ENCODE results near the gene CLEC18C. TPM values are rescaled to one million over a fixed set of nuclear protein-coding genes. Genes with fewer than 3 reads are reported as not detected.
"Not testable (repeated sequence)": the region's sequence is repeated elsewhere in the genome, so short reads cannot be mapped to it uniquely, and the experiment has no call there.

Gene CLEC18C
- total RNA-seq, 1 donor = 0.36 TPM

- Histone ChIP-seq H2AFZ (ENCODE audit: low read length) (no peak overlapping the region), H3K27ac (ENCODE audit: low read depth, low read length) (no peak overlapping the region), H3K9me3 (ENCODE audit: low read depth, low read length) (no peaks in the 10 kb centered on the region), H3K4me1 (ENCODE audit: insufficient read depth, low read length) (peaks cover 8% of the 10 kb centered on the region), H3K27me3 (ENCODE audit: insufficient read depth, low read length) (no peaks in the 10 kb centered on the region), H3K36me3 (ENCODE audit: insufficient read depth, low read length) (peaks cover 17% of the 10 kb centered on the region), H3K4me2 (ENCODE audit: insufficient read depth, low read length) (no peak overlapping the region), H4K20me1 (ENCODE audit: insufficient read depth, low read length) (no peaks in the 10 kb centered on the region), H3K79me2 (ENCODE audit: insufficient read depth, low read length) (no peaks in the 10 kb centered on the region), H3K4me3 (ENCODE audit: insufficient read depth, low read length) (no peak overlapping the region)
- TF ChIP-seq, protein P1, sequence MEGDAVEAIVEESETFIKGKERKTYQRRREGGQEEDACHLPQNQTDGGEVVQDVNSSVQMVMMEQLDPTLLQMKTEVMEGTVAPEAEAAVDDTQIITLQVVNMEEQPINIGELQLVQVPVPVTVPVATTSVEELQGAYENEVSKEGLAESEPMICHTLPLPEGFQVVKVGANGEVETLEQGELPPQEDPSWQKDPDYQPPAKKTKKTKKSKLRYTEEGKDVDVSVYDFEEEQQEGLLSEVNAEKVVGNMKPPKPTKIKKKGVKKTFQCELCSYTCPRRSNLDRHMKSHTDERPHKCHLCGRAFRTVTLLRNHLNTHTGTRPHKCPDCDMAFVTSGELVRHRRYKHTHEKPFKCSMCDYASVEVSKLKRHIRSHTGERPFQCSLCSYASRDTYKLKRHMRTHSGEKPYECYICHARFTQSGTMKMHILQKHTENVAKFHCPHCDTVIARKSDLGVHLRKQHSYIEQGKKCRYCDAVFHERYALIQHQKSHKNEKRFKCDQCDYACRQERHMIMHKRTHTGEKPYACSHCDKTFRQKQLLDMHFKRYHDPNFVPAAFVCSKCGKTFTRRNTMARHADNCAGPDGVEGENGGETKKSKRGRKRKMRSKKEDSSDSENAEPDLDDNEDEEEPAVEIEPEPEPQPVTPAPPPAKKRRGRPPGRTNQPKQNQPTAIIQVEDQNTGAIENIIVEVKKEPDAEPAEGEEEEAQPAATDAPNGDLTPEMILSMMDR (IDR thresholded peaks at IDR 0.05; ENCODE audit: extremely low read depth, low read depth, low read length) = no peak
- DNase-seq (ENCODE audit: insufficient read length, low spot score, missing footprints) = no peak
These were observed 10.0 kb upstream of the CLEC18C start for GRCh38 chr16:70163596-70163995.

DNA sequence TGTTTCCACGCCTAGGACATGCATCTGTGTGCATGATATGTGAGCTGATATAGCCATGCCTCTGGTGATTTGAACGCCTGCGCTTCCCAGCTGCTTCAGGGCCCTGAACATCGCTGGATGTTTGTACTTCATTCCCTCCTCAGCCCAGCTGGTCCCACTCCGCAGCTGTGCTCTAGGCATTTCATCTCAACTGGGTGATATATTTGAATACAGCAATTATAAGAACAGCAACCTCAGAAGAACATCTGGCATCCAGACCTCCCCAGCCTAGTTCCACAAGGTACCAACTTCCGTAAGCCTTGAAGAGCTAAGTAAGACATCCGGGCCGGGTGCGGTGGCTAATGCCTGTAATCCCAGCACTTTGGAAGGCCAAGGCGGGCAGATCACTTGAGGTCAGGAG, 6.9 kb upstream of the CLEC18C start:
- H2AFZ ChIP-seq (ENCODE audit: low read length); H3K9me3 ChIP-seq (ENCODE audit: low read depth, low read length); H4K20me1 ChIP-seq (ENCODE audit: insufficient read depth, low read length); H3K4me1 ChIP-seq (ENCODE audit: insufficient read depth, low read length); H3K79me2 ChIP-seq (ENCODE audit: insufficient read depth, low read length); H3K27ac ChIP-seq (ENCODE audit: low read depth, low read length); H3K4me2 ChIP-seq (ENCODE audit: insufficient read depth, low read length); DNase-seq (ENCODE audit: insufficient read length, low spot score, missing footprints); H3K27me3 ChIP-seq (ENCODE audit: insufficient read depth, low read length); H3K4me3 ChIP-seq (ENCODE audit: insufficient read depth, low read length); H3K36me3 ChIP-seq (ENCODE audit: insufficient read depth, low read length): not testable (repeated sequence)

- H3K36me3 ChIP-seq (ENCODE audit: insufficient read depth, low read length); DNase-seq (ENCODE audit: insufficient read length, low spot score, missing footprints); H3K27me3 ChIP-seq (ENCODE audit: insufficient read depth, low read length); H3K4me3 ChIP-seq (ENCODE audit: insufficient read depth, low read length); H2AFZ ChIP-seq (ENCODE audit: low read length); H3K9me3 ChIP-seq (ENCODE audit: low read depth, low read length); H3K79me2 ChIP-seq (ENCODE audit: insufficient read depth, low read length); H3K4me2 ChIP-seq (ENCODE audit: insufficient read depth, low read length); H3K4me1 ChIP-seq (ENCODE audit: insufficient read depth, low read length); H3K27ac ChIP-seq (ENCODE audit: low read depth, low read length); H4K20me1 ChIP-seq (ENCODE audit: insufficient read depth, low read length): not testable (repeated sequence)
These were observed 329 bp downstream of the CLEC18C start for GRCh38 chr16:70173916-70174315.

- H3K9me3 ChIP-seq (ENCODE audit: low read depth, low read length); H3K79me2 ChIP-seq (ENCODE audit: insufficient read depth, low read length); H2AFZ ChIP-seq (ENCODE audit: low read length); H4K20me1 ChIP-seq (ENCODE audit: insufficient read depth, low read length); H3K4me1 ChIP-seq (ENCODE audit: insufficient read depth, low read length); DNase-seq (ENCODE audit: insufficient read length, low spot score, missing footprints); H3K4me2 ChIP-seq (ENCODE audit: insufficient read depth, low read length); H3K27ac ChIP-seq (ENCODE audit: low read depth, low read length); H3K27me3 ChIP-seq (ENCODE audit: insufficient read depth, low read length); H3K4me3 ChIP-seq (ENCODE audit: insufficient read depth, low read length); H3K36me3 ChIP-seq (ENCODE audit: insufficient read depth, low read length): not testable (repeated sequence)
These were observed 873 bp downstream of the CLEC18C start for GRCh38 chr16:70174387-70174932.

- H2AFZ ChIP-seq (ENCODE audit: low read length); H4K20me1 ChIP-seq (ENCODE audit: insufficient read depth, low read length); H3K36me3 ChIP-seq (ENCODE audit: insufficient read depth, low read length); H3K79me2 ChIP-seq (ENCODE audit: insufficient read depth, low read length); H3K27me3 ChIP-seq (ENCODE audit: insufficient read depth, low read length); DNase-seq (ENCODE audit: insufficient read length, low spot score, missing footprints); H3K27ac ChIP-seq (ENCODE audit: low read depth, low read length); H3K9me3 ChIP-seq (ENCODE audit: low read depth, low read length); H3K4me1 ChIP-seq (ENCODE audit: insufficient read depth, low read length): not testable (repeated sequence)
- Histone ChIP-seq H3K4me3 (ENCODE audit: insufficient read depth, low read length) (peak overlapping the region; percentile 57), H3K4me2 (ENCODE audit: insufficient read depth, low read length) (peak overlapping the region; percentile 18)
These were observed 14.4 kb downstream of the CLEC18C start for GRCh38 chr16:70187858-70188607.

- not testable (repeated sequence) for H3K27ac ChIP-seq (ENCODE audit: low read depth, low read length); H2AFZ ChIP-seq (ENCODE audit: low read length); H3K79me2 ChIP-seq (ENCODE audit: insufficient read depth, low read length); H3K27me3 ChIP-seq (ENCODE audit: insufficient read depth, low read length); H3K4me1 ChIP-seq (ENCODE audit: insufficient read depth, low read length); H4K20me1 ChIP-seq (ENCODE audit: insufficient read depth, low read length); DNase-seq (ENCODE audit: insufficient read length, low spot score, missing footprints); H3K9me3 ChIP-seq (ENCODE audit: low read depth, low read length); H3K36me3 ChIP-seq (ENCODE audit: insufficient read depth, low read length); H3K4me2 ChIP-seq (ENCODE audit: insufficient read depth, low read length)
- peak overlapping the region; percentile 57 for H3K4me3 ChIP-seq (ENCODE audit: insufficient read depth, low read length)
These were observed 15.0 kb downstream of the CLEC18C start for GRCh38 chr16:70188608-70188915.

DNA sequence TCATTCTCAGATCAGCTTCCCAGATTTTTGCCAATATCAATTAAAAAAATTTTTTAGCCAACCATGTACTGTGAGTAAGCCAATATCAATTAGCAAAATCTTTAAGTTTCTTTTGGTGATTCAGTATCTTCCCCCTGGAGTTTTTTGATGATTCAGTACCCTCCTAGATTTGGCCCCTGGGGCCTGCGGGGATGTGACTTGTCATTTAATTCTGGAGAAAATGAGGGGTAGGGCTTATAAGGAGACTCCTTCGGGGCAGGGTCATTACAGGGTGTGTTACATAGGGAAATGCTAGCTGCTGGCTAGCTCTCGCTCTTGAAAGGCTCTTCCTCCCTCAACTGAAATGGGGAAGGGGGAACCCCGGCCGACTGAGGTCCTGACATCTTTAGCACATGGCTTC, 17.0 kb downstream of the CLEC18C start:
- not testable (repeated sequence) for H3K27me3 ChIP-seq (ENCODE audit: insufficient read depth, low read length); H3K4me3 ChIP-seq (ENCODE audit: insufficient read depth, low read length); H3K36me3 ChIP-seq (ENCODE audit: insufficient read depth, low read length); H3K79me2 ChIP-seq (ENCODE audit: insufficient read depth, low read length); H3K4me2 ChIP-seq (ENCODE audit: insufficient read depth, low read length); H3K9me3 ChIP-seq (ENCODE audit: low read depth, low read length); H3K4me1 ChIP-seq (ENCODE audit: insufficient read depth, low read length); H3K27ac ChIP-seq (ENCODE audit: low read depth, low read length); H4K20me1 ChIP-seq (ENCODE audit: insufficient read depth, low read length); H2AFZ ChIP-seq (ENCODE audit: low read length); DNase-seq (ENCODE audit: insufficient read length, low spot score, missing footprints)

- not testable (repeated sequence) for H3K9me3 ChIP-seq (ENCODE audit: low read depth, low read length); H2AFZ ChIP-seq (ENCODE audit: low read length); H3K79me2 ChIP-seq (ENCODE audit: insufficient read depth, low read length); H3K27ac ChIP-seq (ENCODE audit: low read depth, low read length); H3K4me2 ChIP-seq (ENCODE audit: insufficient read depth, low read length); H3K4me1 ChIP-seq (ENCODE audit: insufficient read depth, low read length); H4K20me1 ChIP-seq (ENCODE audit: insufficient read depth, low read length); H3K27me3 ChIP-seq (ENCODE audit: insufficient read depth, low read length); H3K4me3 ChIP-seq (ENCODE audit: insufficient read depth, low read length); H3K36me3 ChIP-seq (ENCODE audit: insufficient read depth, low read length); DNase-seq (ENCODE audit: insufficient read length, low spot score, missing footprints)
These were observed 23.2 kb downstream of the CLEC18C start for GRCh38 chr16:70196683-70197300.
